Stomach (tissue), 4 donors: ENCODE measurements around the gene DPCD.

Experiments
- CTCF ChIP-seq, 7 experiments: fragments of 450-650 bp in 4 of 7; fragments of 200-600 bp in 3 of 7; sonication (generic) in 3 of 7; IDR thresholded peaks; one replicate each; pipeline ENCODE4 v1.5.1; 2016 to 2019; ENCODE audit warnings: antibody characterized with exemption in 7 of 7, control low read depth in 2 of 7, mild to moderate bottlenecking in 1 of 7
- EP300 ChIP-seq: sonication (generic); formaldehyde crosslinking; IDR thresholded peaks from one replicate; pipeline ENCODE4 v1.6.1; 2017; ENCODE audit warnings: antibody characterized with exemption
- POLR2A ChIP-seq, 4 donors: fragments of 450-650 bp; IDR thresholded peaks; one replicate each; pipeline ENCODE4 v1.6.1; 2016; ENCODE audit warnings: antibody characterized with exemption in 4 of 4, control low read depth in 2 of 4, mild to moderate bottlenecking in 1 of 4, moderate library complexity in 1 of 4

- TF ChIP-seq CTCF (IDR thresholded peaks at IDR 0.05) = no peak
- no peak for TF ChIP-seq EP300
- TF ChIP-seq POLR2A (IDR thresholded peaks at IDR 0.05) = no peak
Measured at GRCh38 chr10:101646364-101646763, 58.2 kb downstream of the DPCD start.
